Neural progenitor cell (in vitro differentiated cells): ENCODE measurements around the gene ZNF416. TPM values are rescaled to one million over a fixed set of nuclear protein-coding genes. Genes with fewer than 3 reads are reported as not detected.

Source experiments
- DNase-seq: peaks from one replicate; pipeline ENCODE4 v3.0.0-alpha.2; 2016; ENCODE audit warnings: low spot score
- H2AFZ ChIP-seq: fragments of 200-600 bp; sonication (generic); replicated peaks from 2 replicates; pipeline ENCODE4 v1.6.1; 2016; ENCODE audit warnings: antibody characterized with exemption
- H3F3A ChIP-seq: fragments of 200-600 bp; sonication (generic); 2 replicates; pipeline ENCODE4 v1.6.1; 2016; ENCODE audit warnings: antibody characterized with exemption, low read depth
- H3K27ac ChIP-seq: fragments of 200-600 bp; sonication (generic); 2 replicates; pipeline ENCODE4 v1.5.1; 2016; ENCODE audit warnings: mild to moderate bottlenecking
- H3K27me3 ChIP-seq: fragments of 200-600 bp; sonication (generic); 2 replicates; pipeline ENCODE4 v1.6.1; 2016; ENCODE audit warnings: mild to moderate bottlenecking, moderate library complexity
- H3K36me3 ChIP-seq: fragments of 200-600 bp; sonication (generic); 2 replicates; pipeline ENCODE4 v1.5.1; 2016
- H3K4me1 ChIP-seq: fragments of 200-600 bp; sonication (generic); 2 replicates; pipeline ENCODE4 v1.6.1; 2016; ENCODE audit warnings: mixed run types
- H3K4me2 ChIP-seq: fragments of 200-600 bp; sonication (generic); 2 replicates; pipeline ENCODE4 v1.6.1; 2016
- H3K4me3 ChIP-seq: fragments of 200-600 bp; sonication (generic); 2 replicates; pipeline ENCODE4 v1.5.1; 2016
- H3K79me2 ChIP-seq: fragments of 200-600 bp; sonication (generic); 2 replicates; pipeline ENCODE4 v1.6.1; 2016; ENCODE audit warnings: low read depth
- H3K9ac ChIP-seq: fragments of 200-600 bp; sonication (generic); 2 replicates; pipeline ENCODE4 v1.6.1; 2016
- H3K9me3 ChIP-seq: fragments of 200-600 bp; sonication (generic); 2 replicates; pipeline ENCODE4 v1.5.1; 2016; ENCODE audit warnings: low read depth
- H4K20me1 ChIP-seq: fragments of 200-600 bp; sonication (generic); 2 replicates; pipeline ENCODE4 v1.6.1; 2016; ENCODE audit warnings: low read depth
- H3K27ac Mint-ChIP-seq: 3 replicates; pipeline ENCODE4 v1.8.0; 2021; ENCODE audit warnings: mixed read lengths
- H3K27me3 Mint-ChIP-seq: 2 replicates; pipeline ENCODE4 v1.8.0; 2022; ENCODE audit warnings: low read depth, mild to moderate bottlenecking, inconsistent platforms, moderate library complexity, mixed read lengths; ENCODE audit not compliant: insufficient read depth
- H3K36me3 Mint-ChIP-seq: 3 replicates; pipeline ENCODE4 v1.8.0; 2021; ENCODE audit warnings: mixed read lengths
- H3K4me1 Mint-ChIP-seq: 3 replicates; pipeline ENCODE4 v1.8.0; 2021; ENCODE audit warnings: mixed read lengths
- H3K4me3 Mint-ChIP-seq: 3 replicates; pipeline ENCODE4 v1.8.0; 2021; ENCODE audit warnings: mild to moderate bottlenecking, moderate library complexity, mixed read lengths
- H3K9me3 Mint-ChIP-seq: 3 replicates; pipeline ENCODE4 v1.8.0; 2020; ENCODE audit warnings: mixed read lengths
- EZH2 ChIP-seq: fragments of 200-600 bp; sonication (generic); IDR thresholded peaks from 2 replicates; pipeline ENCODE4 v1.6.1; 2017; ENCODE audit warnings: antibody characterized with exemption, mild to moderate bottlenecking, moderate library complexity
- EZH2phosphoT487 ChIP-seq: fragments of 200-600 bp; sonication (generic); IDR thresholded peaks from 2 replicates; pipeline ENCODE4 v1.6.1; 2017; ENCODE audit warnings: antibody characterized with exemption
- total RNA-seq: library from RNA; depleted of rRNA; stranded (reverse); fragments of >200 nt; gene quantifications from 2 replicates; pipeline ENCODE4 v1.2.3, GENCODE V29; 2015; ENCODE audit warnings: low replicate concordance
- TF ChIP-seq, protein P1 (sequence below): fragments of 200-600 bp; sonication (generic); IDR thresholded peaks from 2 replicates; pipeline ENCODE4 v1.5.1; 2017; ENCODE audit warnings: antibody characterized with exemption, mild to moderate bottlenecking

The ZNF416 gene
- total RNA-seq, 1 donor from 2014 or later, result 7.9 TPM

- peaks cover 55% of the 10 kb centered on the region for H3K36me3 Mint-ChIP-seq
- Histone ChIP-seq H3K79me2 (no peaks in the 10 kb centered on the region), H3K9ac (no peak overlapping the region), H3K9me3 (no peaks in the 10 kb centered on the region), H3K4me2 (no peak overlapping the region), H3K36me3 (no peaks in the 10 kb centered on the region), H3K4me3 (no peak overlapping the region), H4K20me1 (no peaks in the 10 kb centered on the region), H3K27ac (no peak overlapping the region), H2AFZ (no peak overlapping the region), H3K4me1 (no peaks in the 10 kb centered on the region), H3K27me3 (no peaks in the 10 kb centered on the region), H3F3A (no peaks in the 10 kb centered on the region)
- no peak overlapping the region for H3K4me3 Mint-ChIP-seq
- H3K27me3 Mint-ChIP-seq, result peaks cover 2% of the 10 kb centered on the region
- H3K4me1 Mint-ChIP-seq, result no peaks in the 10 kb centered on the region
- TF ChIP-seq EZH2phosphoT487 (no peak), EZH2 (no peak)
- TF ChIP-seq, protein P1, sequence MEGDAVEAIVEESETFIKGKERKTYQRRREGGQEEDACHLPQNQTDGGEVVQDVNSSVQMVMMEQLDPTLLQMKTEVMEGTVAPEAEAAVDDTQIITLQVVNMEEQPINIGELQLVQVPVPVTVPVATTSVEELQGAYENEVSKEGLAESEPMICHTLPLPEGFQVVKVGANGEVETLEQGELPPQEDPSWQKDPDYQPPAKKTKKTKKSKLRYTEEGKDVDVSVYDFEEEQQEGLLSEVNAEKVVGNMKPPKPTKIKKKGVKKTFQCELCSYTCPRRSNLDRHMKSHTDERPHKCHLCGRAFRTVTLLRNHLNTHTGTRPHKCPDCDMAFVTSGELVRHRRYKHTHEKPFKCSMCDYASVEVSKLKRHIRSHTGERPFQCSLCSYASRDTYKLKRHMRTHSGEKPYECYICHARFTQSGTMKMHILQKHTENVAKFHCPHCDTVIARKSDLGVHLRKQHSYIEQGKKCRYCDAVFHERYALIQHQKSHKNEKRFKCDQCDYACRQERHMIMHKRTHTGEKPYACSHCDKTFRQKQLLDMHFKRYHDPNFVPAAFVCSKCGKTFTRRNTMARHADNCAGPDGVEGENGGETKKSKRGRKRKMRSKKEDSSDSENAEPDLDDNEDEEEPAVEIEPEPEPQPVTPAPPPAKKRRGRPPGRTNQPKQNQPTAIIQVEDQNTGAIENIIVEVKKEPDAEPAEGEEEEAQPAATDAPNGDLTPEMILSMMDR, result no peak
- no peak overlapping the region for H3K27ac Mint-ChIP-seq
- H3K9me3 Mint-ChIP-seq, result peaks cover 54% of the 10 kb centered on the region
- no peak for DNase-seq
Measured at GRCh38 chr19:57606931-57607330, 28.2 kb upstream of the ZNF416 start.

DNA sequence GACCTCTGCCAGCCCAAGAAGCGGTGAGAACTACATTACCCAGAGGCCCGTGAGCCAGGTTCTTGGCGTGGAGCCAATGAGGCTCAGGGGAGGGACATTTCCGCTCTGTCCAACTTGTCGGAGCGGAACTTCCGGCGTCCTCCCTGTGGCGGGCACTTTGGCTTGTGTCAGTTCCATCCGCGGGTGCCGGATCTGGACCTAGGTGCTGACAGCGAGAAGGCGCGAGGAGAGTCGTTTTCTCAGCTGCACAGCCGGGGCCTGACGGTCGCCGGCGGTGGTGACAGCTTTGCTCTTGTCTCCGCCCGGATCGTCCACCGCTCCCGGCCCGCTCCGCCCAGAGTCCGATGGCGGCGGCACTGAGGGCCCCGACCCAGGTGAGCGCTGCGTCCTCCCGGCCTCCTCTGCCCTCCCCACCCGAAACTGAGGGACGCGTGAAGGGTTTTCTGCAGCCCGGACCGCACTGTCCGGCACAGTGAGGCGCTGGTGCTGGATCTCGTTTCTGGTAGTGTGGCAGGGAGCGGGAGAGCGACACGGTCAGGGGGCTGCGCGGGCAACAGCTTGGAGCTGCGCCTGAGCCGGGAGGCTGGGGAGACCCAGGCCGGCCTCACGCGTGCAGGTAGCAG, 21.2 kb upstream of the ZNF416 start, which contains the start of gene ZNF530:
Gene ZNF530, plus strand, starts transcription at position 125 of the 623 bp plus-strand sequence. CDS start 4,461 bp downstream, outside the sequence.
- no peak for TF ChIP-seq EZH2
- TF ChIP-seq, protein P1, result no peak
- no peak for TF ChIP-seq EZH2phosphoT487
- DNase-seq, result peak; percentile 95
- peaks cover 8% of the 10 kb centered on the region for H3K4me1 ChIP-seq
- Mint-ChIP-seq H3K27ac (no peak within 1 kb of the TSS), H3K36me3 (peaks cover 27% of the 10 kb centered on the region), H3K4me3 (peak within 1 kb of the TSS; percentile 89), H3K27me3 (peaks cover 2% of the 10 kb centered on the region), H3K4me1 (peaks cover 7% of the 10 kb centered on the region), H3K9me3 (peaks cover 57% of the 10 kb centered on the region)
- no peaks in the 10 kb centered on the region for H3F3A ChIP-seq
- H3K79me2 ChIP-seq, result peaks cover 16% of the 10 kb centered on the region
- no peaks in the 10 kb centered on the region for H3K9me3 ChIP-seq
- peak within 1 kb of the TSS; percentile 88 for H3K4me3 ChIP-seq
- H3K36me3 ChIP-seq, result no peaks in the 10 kb centered on the region
- no peaks in the 10 kb centered on the region for H3K27me3 ChIP-seq
- peak within 1 kb of the TSS; percentile 87 for H3K4me2 ChIP-seq
- no peaks in the 10 kb centered on the region for H4K20me1 ChIP-seq
- H3K27ac ChIP-seq, result no peak within 1 kb of the TSS
- H2AFZ ChIP-seq, result peak within 1 kb of the TSS; percentile 100
- peak within 1 kb of the TSS; percentile 59 for H3K9ac ChIP-seq

DNA sequence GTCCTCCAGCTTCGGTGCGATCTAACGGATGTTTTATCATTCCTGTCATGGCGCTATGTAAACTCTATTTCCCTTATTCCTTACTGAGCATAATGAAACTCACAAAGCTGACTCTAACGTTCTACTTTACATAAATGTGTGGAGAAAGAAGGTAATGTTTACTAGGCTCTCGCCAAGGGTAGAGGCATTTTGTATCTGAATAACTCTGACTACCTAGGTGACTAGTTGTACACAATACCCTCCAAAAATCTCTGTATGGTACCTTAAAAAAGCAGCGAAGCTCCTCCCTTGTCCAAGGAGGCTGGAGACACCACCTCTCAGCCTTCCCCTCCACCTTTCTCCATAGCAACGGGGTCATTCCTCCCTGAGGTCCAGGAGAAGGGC, 20.7 kb upstream of the ZNF416 start:
- Mint-ChIP-seq H3K9me3 (peaks cover 57% of the 10 kb centered on the region), H3K4me3 (peak overlapping the region; percentile 89), H3K27me3 (peaks cover 2% of the 10 kb centered on the region), H3K27ac (no peak overlapping the region), H3K36me3 (peaks cover 25% of the 10 kb centered on the region), H3K4me1 (peaks cover 7% of the 10 kb centered on the region)
- Histone ChIP-seq H3K27ac (no peak overlapping the region), H3K9ac (no peak overlapping the region), H3K79me2 (peaks cover 16% of the 10 kb centered on the region), H3F3A (no peaks in the 10 kb centered on the region), H3K36me3 (no peaks in the 10 kb centered on the region), H3K9me3 (no peaks in the 10 kb centered on the region), H3K4me1 (peaks cover 8% of the 10 kb centered on the region), H3K4me3 (peak overlapping the region; percentile 88), H3K27me3 (no peaks in the 10 kb centered on the region), H3K4me2 (peak overlapping the region; percentile 87), H4K20me1 (no peaks in the 10 kb centered on the region), H2AFZ (peak overlapping the region; percentile 100)
- TF ChIP-seq EZH2phosphoT487 (no peak), EZH2 (no peak)
- TF ChIP-seq, protein P1, result no peak
- DNase-seq, result no peak
